Skeletal muscle tissue (tissue), 4 donors: Measurements from ENCODE around the gene HOXD12. TPM values are rescaled to one million over a fixed set of nuclear protein-coding genes. Genes with fewer than 3 reads are reported as not detected.

Experiments
- H3K27ac ChIP-seq: one replicate; pipeline ENCODE4 v1.7.0; 2013; ENCODE audit warnings: mild to moderate bottlenecking, low read depth, low read length, inconsistent platforms
- H3K27me3 ChIP-seq, 3 donors: one replicate each; pipeline ENCODE4 v1.7.0; 2013; ENCODE audit warnings: low read length in 3 of 3; ENCODE audit not compliant: control insufficient read depth in 3 of 3, insufficient read depth in 3 of 3
- H3K36me3 ChIP-seq, 3 donors: one replicate each; pipeline ENCODE4 v1.7.0; 2013; ENCODE audit warnings: low read length in 3 of 3; ENCODE audit not compliant: control insufficient read depth in 3 of 3, insufficient read depth in 3 of 3
- H3K4me1 ChIP-seq, 3 donors: one replicate each; pipeline ENCODE4 v1.7.0; 2013; ENCODE audit warnings: low read length in 3 of 3, mild to moderate bottlenecking in 3 of 3; ENCODE audit not compliant: control insufficient read depth in 3 of 3, insufficient read depth in 3 of 3
- H3K4me3 ChIP-seq, 3 donors: one replicate each; pipeline ENCODE4 v1.7.0; 2013; ENCODE audit warnings: low read length in 3 of 3
- H3K9ac ChIP-seq, 3 donors: one replicate each; pipeline ENCODE4 v1.7.0; 2013; ENCODE audit warnings: low read length in 3 of 3, mild to moderate bottlenecking in 3 of 3, moderate library complexity in 2 of 3, low read depth in 1 of 3
- H3K9me3 ChIP-seq, 3 donors: one replicate each; pipeline ENCODE4 v1.7.0; 2013; ENCODE audit warnings: low read length in 3 of 3; ENCODE audit not compliant: control insufficient read depth in 3 of 3
- total RNA-seq: library from RNA; depleted of rRNA; stranded (reverse); fragments of >200 nt; gene quantifications from one replicate; pipeline ENCODE4 v1.2.3, GENCODE V29; 2014
- donor health status: Osteomylitis.

Gene HOXD12
- total RNA-seq, 1 donor from 2014 or later, result not detected

GRCh38 chr2:176132205-176133171 lies 32.9 kb downstream of the HOXD12 start:
- Histone ChIP-seq H3K9me3 (no peaks in the 10 kb centered on the region), H3K4me1 (peaks cover 9 to 31% (median 10%) of the 10 kb centered on the region in 3 donors), H3K4me3 (peak overlapping the region; percentile 22 to 66 (median 49))

GRCh38 chr2:176133389-176133788 lies 33.8 kb downstream of the HOXD12 start:
- H3K9ac ChIP-seq, result peak overlapping the region in 1 of 3 donors; percentile 3
- peaks cover 0 to 2% (median 0%) of the 10 kb centered on the region in 3 donors for H3K36me3 ChIP-seq
- H3K9me3 ChIP-seq, result no peaks in the 10 kb centered on the region
- H3K4me3 ChIP-seq, result no peak overlapping the region
- H3K27me3 ChIP-seq, result peaks cover 13 to 65% (median 23%) of the 10 kb centered on the region in 3 donors
- H3K4me1 ChIP-seq, result peaks cover 6 to 26% (median 12%) of the 10 kb centered on the region in 3 donors
- H3K27ac ChIP-seq, result no peak overlapping the region

More at GRCh38 chr2:176132205-176133171, 32.9 kb downstream of the HOXD12 start:
- peaks cover 0 to 2% (median 0%) of the 10 kb centered on the region in 3 donors for H3K36me3 ChIP-seq
- peaks cover 19 to 69% (median 29%) of the 10 kb centered on the region in 3 donors for H3K27me3 ChIP-seq
- peak overlapping the region; percentile 47 to 76 (median 60) for H3K9ac ChIP-seq
- peak overlapping the region; percentile 50 for H3K27ac ChIP-seq

GRCh38 chr2:176134035-176134434 lies 34.4 kb downstream of the HOXD12 start:
- Histone ChIP-seq H3K27ac (peak overlapping the region; percentile 88), H3K4me3 (peak overlapping the region in 1 of 3 donors; percentile 23), H3K9ac (no peak overlapping the region), H3K4me1 (peaks cover 6 to 21% (median 16%) of the 10 kb centered on the region in 3 donors), H3K9me3 (no peaks in the 10 kb centered on the region), H3K36me3 (peaks cover 0 to 2% (median 0%) of the 10 kb centered on the region in 3 donors), H3K27me3 (peaks cover 12 to 65% (median 18%) of the 10 kb centered on the region in 3 donors)

GRCh38 chr2:176135035-176135440 lies 35.4 kb downstream of the HOXD12 start:
- Histone ChIP-seq H3K4me1 (peaks cover 8 to 27% (median 21%) of the 10 kb centered on the region in 3 donors), H3K27me3 (peaks cover 12 to 69% (median 21%) of the 10 kb centered on the region in 3 donors), H3K27ac (peak overlapping the region; percentile 88), H3K4me3 (no peak overlapping the region), H3K9ac (no peak overlapping the region), H3K36me3 (peaks cover 0 to 2% (median 0%) of the 10 kb centered on the region in 3 donors), H3K9me3 (no peaks in the 10 kb centered on the region)

GRCh38 chr2:176136374-176137251 lies 37.0 kb downstream of the HOXD12 start:
- peaks cover 17 to 34% (median 28%) of the 10 kb centered on the region in 3 donors for H3K4me1 ChIP-seq

GRCh38 chr2:176137252-176137580 lies 37.6 kb downstream of the HOXD12 start:
- H3K36me3 ChIP-seq, result peaks cover 0 to under 1% (median 0%) of the 10 kb centered on the region in 3 donors
- H3K9me3 ChIP-seq, result no peaks in the 10 kb centered on the region
- peaks cover 15 to 75% (median 16%) of the 10 kb centered on the region in 3 donors for H3K27me3 ChIP-seq
- peak overlapping the region; percentile 68 to 87 (median 77) for H3K4me3 ChIP-seq
- peaks cover 17 to 34% (median 28%) of the 10 kb centered on the region in 3 donors for H3K4me1 ChIP-seq
- peak overlapping the region; percentile 79 to 85 (median 84) for H3K9ac ChIP-seq
- H3K27ac ChIP-seq, result peak overlapping the region; percentile 88

More at GRCh38 chr2:176136374-176137251, 37.0 kb downstream of the HOXD12 start:
- Histone ChIP-seq H3K4me3 (peak overlapping the region; percentile 68 to 87 (median 77)), H3K27me3 (peaks cover 16 to 80% (median 17%) of the 10 kb centered on the region in 3 donors), H3K9ac (peak overlapping the region; percentile 79 to 85 (median 84)), H3K9me3 (no peaks in the 10 kb centered on the region), H3K27ac (peak overlapping the region; percentile 88), H3K36me3 (peaks cover 0 to 2% (median 0%) of the 10 kb centered on the region in 3 donors)

DNA sequence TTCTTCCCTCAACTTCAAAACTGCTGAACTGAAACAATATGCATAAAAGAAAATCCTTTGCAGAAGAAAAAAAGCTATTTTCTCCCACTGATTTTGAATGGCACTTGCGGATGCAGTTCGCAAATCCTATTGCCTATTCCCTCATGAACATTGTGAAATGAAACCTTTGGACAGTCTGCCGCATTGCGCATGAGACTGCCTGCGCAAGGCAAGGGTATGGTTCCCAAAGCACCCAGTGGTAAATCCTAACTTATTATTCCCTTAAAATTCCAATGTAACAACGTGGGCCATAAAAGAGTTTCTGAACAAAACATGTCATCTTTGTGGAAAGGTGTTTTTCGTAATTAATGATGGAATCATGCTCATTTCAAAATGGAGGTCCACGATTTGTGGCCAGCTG lies 38.3 kb downstream of the HOXD12 start:
- Histone ChIP-seq H3K9ac (peak overlapping the region in 2 of 3 donors; percentile 5 to 48), H3K4me3 (peak overlapping the region in 2 of 3 donors; percentile 10 to 87), H3K27me3 (peaks cover 12 to 73% (median 16%) of the 10 kb centered on the region in 3 donors), H3K9me3 (no peaks in the 10 kb centered on the region), H3K36me3 (no peaks in the 10 kb centered on the region), H3K27ac (peak overlapping the region; percentile 76), H3K4me1 (peaks cover 19 to 34% (median 28%) of the 10 kb centered on the region in 3 donors)

- H3K27me3 ChIP-seq, result peaks cover 12 to 72% (median 16%) of the 10 kb centered on the region in 3 donors
- no peaks in the 10 kb centered on the region for H3K9me3 ChIP-seq
- peak overlapping the region in 2 of 3 donors; percentile 10 to 63 for H3K4me3 ChIP-seq
- H3K27ac ChIP-seq, result peak overlapping the region; percentile 76
- H3K9ac ChIP-seq, result peak overlapping the region; percentile 30 to 61 (median 60)
- no peaks in the 10 kb centered on the region for H3K36me3 ChIP-seq
- peaks cover 19 to 34% (median 28%) of the 10 kb centered on the region in 3 donors for H3K4me1 ChIP-seq
Measured at GRCh38 chr2:176138526-176138922, 38.9 kb downstream of the HOXD12 start.
